GM21390 (cell line): ENCODE data around the gene NHS.

Experiments
- ATAC-seq: cut with Tn5 transposase; IDR thresholded peaks from one replicate; pipeline ENCODE4 v1.9.1; 2021; ENCODE audit not compliant: unreplicated experiment

NHS gene

DNA sequence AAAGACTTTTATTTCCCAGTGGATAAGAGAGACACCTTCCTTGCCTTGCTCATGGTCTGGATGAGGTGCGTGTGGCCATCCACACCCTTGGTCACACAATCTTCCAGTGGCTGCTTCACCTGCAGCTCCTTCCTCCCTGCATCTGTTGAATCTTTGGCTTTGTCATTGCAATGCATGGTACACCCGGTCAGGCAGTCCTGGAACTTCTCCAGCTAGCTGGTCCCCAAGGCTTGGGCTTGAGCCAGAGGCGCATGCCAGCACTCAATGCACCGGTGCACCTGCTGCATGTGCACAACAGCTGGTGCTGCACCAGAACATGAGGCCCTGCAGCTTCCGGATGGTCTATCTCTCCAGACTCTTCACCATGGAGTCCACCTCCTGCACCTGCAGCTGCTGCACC is 394.0 kb downstream of the NHS start:
- no peak for ATAC-seq

DNA sequence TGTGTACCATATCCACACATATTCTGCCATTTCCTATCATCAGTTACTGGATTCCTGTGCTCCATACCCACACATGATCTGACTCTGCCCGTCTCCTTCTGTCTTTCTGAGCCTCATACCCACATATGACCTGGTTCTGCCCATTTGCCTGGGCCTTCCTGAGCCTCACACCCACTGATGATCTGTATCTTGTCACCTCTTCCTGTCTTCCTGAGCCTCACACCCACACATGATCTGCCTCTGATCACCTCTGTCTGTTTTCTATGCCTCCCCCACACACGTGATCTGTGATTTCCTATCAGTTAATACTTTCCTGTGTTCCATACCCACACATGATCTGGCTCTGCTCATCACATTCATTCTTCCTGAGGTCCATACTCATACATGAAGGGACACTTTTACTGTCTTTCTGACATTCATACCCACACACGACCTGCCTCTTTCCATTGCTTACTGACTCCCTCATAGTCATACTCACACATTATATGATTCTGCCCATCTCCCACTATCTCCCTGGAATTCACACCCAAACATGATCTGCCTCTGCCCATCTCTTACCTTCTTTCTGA is 394.8 kb downstream of the NHS start:
- ATAC-seq, result no peak

DNA sequence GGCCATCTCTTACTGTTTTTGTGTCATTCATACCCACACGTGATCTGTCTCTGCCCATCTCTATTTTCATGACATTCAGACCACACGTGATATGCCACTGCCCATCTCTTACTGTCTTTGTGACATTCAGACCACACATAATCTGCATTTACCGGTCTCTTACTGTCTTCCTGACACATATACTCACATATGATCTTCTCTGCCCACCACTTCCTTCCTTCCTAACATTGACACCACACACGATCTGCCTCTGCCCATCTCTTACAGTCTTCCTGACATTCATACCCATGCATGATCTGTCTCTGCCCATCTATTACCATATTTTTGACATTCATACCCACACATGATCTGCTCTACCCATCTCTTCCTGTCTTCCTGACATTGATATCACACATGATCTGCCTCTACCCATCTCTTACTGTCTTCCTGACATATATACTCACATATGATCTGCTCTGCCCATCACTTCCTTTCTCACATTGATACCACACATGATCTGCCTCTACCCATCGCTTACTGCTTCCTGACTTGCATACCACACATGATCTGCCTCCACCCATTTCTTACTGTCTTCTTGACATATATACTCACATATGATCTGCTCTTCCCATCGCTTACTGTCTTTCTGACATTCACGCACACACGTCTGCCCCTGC is 398.3 kb downstream of the NHS start:
- ATAC-seq, result no peak

DNA sequence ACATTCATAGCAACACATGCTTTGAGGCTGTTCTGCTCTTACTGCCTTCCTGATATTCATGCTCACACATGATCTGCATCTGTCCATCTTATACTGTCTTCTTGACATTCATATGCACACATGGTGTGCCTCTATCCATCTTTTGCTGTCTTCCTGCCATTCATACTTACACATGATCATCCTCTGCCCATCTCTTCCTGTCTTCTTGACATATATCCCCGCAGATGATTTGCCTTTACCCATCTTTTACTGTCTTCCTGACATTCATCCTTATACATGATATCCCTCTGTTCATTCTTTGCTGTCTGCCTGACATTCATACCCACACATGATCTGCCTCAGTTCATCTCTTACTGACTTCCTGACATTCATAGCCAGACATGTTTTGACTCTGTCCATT is 399.1 kb downstream of the NHS start:
- no peak for ATAC-seq

DNA sequence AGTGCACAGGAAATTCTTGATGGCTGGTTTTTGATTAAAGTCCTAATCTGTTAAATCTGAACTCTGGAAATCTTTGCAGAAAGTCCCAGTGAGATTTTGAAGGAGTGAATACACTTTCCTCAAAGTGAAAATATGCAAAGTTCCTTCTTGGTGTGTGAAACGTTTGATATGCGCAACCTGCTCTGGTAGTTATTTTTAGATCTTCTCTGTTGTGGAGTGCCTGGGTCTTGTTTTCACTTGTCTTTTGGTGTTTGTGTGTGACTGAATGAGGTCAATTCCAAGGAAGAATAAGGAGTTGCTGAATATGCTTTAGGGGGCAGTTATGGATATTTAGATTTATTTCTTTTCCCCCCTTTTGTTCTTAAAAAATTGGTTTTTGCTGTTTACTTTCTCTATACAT is 404.0 kb downstream of the NHS start:
- no peak for ATAC-seq

DNA sequence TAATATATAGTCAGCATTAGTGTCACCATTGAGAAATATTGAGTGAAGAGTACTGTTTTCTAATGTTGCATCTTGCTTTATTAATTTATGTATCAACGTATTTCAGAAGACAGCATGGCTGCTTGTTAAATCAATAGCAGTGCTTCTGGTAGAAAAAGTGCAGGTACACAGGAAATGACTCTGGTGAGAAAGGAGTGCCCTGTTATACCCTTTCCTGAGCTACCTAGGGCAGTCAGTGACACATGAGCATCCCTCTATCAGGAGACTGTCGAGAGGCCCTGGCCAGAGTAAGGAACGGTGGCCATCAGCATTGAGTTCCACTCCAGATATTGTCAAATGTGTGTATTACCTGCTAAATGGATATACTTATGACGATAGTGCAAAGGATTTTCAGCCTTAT is 404.4 kb downstream of the NHS start:
- no peak for ATAC-seq
